MM.1S (cell line): ENCODE data around the gene AP1G2.
"Not testable (repeated sequence)": the region's sequence is repeated elsewhere in the genome, so short reads cannot be mapped to it uniquely, and the experiment has no call there.

Experiments used
- DNase-seq: peaks from one replicate; pipeline ENCODE4 v3.0.0-alpha.2; 2015
- H2AFZ ChIP-seq: fragments of 300-600 bp; sonication (generic); 2 replicates; pipeline ENCODE4 v1.6.0; 2016; ENCODE audit warnings: antibody characterized with exemption, low read length
- H3F3A ChIP-seq: fragments of 300-600 bp; sonication (generic); 2 replicates; pipeline ENCODE4 v1.6.1; 2016; ENCODE audit warnings: mild to moderate bottlenecking, antibody characterized with exemption, low read length, moderate library complexity, mixed read lengths; ENCODE audit not compliant: insufficient read depth
- H3K27ac ChIP-seq: fragments of 300-600 bp; sonication (generic); 2 replicates; pipeline ENCODE4 v1.5.1; 2016; ENCODE audit warnings: mild to moderate bottlenecking, low read length
- H3K27me3 ChIP-seq: fragments of 300-600 bp; sonication (generic); replicated peaks from 2 replicates; pipeline ENCODE4 v1.6.0; 2016; ENCODE audit warnings: low read length; ENCODE audit not compliant: insufficient read depth
- H3K36me3 ChIP-seq: fragments of 300-600 bp; sonication (generic); replicated peaks from 2 replicates; pipeline ENCODE4 v1.6.1; 2016; ENCODE audit warnings: mild to moderate bottlenecking, low read length, mixed read lengths; ENCODE audit not compliant: insufficient read depth
- H3K4me1 ChIP-seq: fragments of 300-600 bp; sonication (generic); 2 replicates; pipeline ENCODE4 v1.6.1; 2016; ENCODE audit warnings: low read length, mixed read lengths
- H3K4me2 ChIP-seq: fragments of 300-600 bp; sonication (generic); 2 replicates; pipeline ENCODE4 v1.6.0; 2016; ENCODE audit warnings: low read depth, low read length
- H3K4me3 ChIP-seq: fragments of 300-600 bp; sonication (generic); 2 replicates; pipeline ENCODE4 v1.5.1; 2016; ENCODE audit warnings: low read length, mixed read lengths
- H3K79me2 ChIP-seq: fragments of 300-600 bp; sonication (generic); 2 replicates; pipeline ENCODE4 v1.6.1; 2016; ENCODE audit warnings: mixed run types, low read length, mixed read lengths
- H3K9ac ChIP-seq: fragments of 300-600 bp; sonication (generic); 2 replicates; pipeline ENCODE4 v1.6.1; 2016; ENCODE audit warnings: low read length, mixed read lengths
- H3K9me2 ChIP-seq: fragments of 300-600 bp; sonication (generic); replicated peaks from 2 replicates; pipeline ENCODE4 v1.6.1; 2016; ENCODE audit warnings: mild to moderate bottlenecking, low read length, mixed read lengths; ENCODE audit not compliant: insufficient read depth
- H3K9me3 ChIP-seq: fragments of 300-600 bp; sonication (generic); replicated peaks from 2 replicates; pipeline ENCODE4 v1.6.1; 2016; ENCODE audit warnings: mild to moderate bottlenecking, low read length, mixed read lengths; ENCODE audit not compliant: insufficient read depth
- H4K20me1 ChIP-seq: fragments of 300-600 bp; sonication (generic); 2 replicates; pipeline ENCODE4 v1.6.1; 2016; ENCODE audit warnings: mild to moderate bottlenecking, low read length, moderate library complexity, mixed read lengths; ENCODE audit not compliant: insufficient read depth
- EZH2 ChIP-seq: fragments of 300-600 bp; sonication (generic); optimal IDR thresholded peaks from 2 replicates; pipeline ENCODE3; 2017; ENCODE audit warnings: low read depth, mild to moderate bottlenecking, antibody characterized with exemption, low read length, mixed read lengths
- EZH2phosphoT487 ChIP-seq: fragments of 300-600 bp; sonication (generic); IDR thresholded peaks from 2 replicates; pipeline ENCODE4 v1.6.1; 2018; ENCODE audit warnings: antibody characterized with exemption, low read length
- TF ChIP-seq, protein P1 (sequence below): fragments of 300-600 bp; sonication (generic); IDR thresholded peaks from 2 replicates; pipeline ENCODE4 v1.5.1; 2016; ENCODE audit warnings: antibody characterized with exemption, low read length, mixed read lengths

Gene AP1G2

DNA sequence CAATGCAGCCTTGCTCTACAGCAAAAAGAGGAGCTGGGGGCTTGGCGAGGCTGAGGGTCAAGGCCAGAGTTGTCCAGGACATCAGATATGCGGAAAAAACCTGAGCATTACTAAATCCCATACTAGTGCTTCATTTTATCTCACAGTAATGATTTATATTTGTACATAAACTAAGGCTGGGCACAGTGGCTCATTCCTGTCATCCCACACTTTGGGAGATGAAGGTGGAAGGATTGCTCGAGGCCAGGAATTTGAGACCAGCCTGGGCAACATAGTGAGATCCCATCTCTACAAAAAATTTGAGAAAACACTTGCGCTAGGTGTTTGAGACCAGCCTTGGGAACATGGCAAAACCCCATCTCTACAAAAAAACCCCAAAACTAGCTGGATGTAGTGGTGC is 22.6 kb upstream of the AP1G2 start:
- H2AFZ ChIP-seq: no peak overlapping the region
- no peaks in the 10 kb centered on the region for H4K20me1 ChIP-seq
- no peaks in the 10 kb centered on the region for H3K9me2 ChIP-seq
- H3F3A ChIP-seq: no peaks in the 10 kb centered on the region
- H3K4me3 ChIP-seq: no peak overlapping the region
- no peaks in the 10 kb centered on the region for H3K79me2 ChIP-seq
- H3K4me1 ChIP-seq: peaks cover 2% of the 10 kb centered on the region; the same call in 1 of the 2 replicates
- no peaks in the 10 kb centered on the region for H3K9me3 ChIP-seq
- DNase-seq: no peak
- no peak overlapping the region for H3K9ac ChIP-seq
- no peak overlapping the region for H3K4me2 ChIP-seq
- H3K27ac ChIP-seq: no peak overlapping the region
- no peaks in the 10 kb centered on the region for H3K36me3 ChIP-seq
- no peak for TF ChIP-seq EZH2phosphoT487
- TF ChIP-seq, protein P1, sequence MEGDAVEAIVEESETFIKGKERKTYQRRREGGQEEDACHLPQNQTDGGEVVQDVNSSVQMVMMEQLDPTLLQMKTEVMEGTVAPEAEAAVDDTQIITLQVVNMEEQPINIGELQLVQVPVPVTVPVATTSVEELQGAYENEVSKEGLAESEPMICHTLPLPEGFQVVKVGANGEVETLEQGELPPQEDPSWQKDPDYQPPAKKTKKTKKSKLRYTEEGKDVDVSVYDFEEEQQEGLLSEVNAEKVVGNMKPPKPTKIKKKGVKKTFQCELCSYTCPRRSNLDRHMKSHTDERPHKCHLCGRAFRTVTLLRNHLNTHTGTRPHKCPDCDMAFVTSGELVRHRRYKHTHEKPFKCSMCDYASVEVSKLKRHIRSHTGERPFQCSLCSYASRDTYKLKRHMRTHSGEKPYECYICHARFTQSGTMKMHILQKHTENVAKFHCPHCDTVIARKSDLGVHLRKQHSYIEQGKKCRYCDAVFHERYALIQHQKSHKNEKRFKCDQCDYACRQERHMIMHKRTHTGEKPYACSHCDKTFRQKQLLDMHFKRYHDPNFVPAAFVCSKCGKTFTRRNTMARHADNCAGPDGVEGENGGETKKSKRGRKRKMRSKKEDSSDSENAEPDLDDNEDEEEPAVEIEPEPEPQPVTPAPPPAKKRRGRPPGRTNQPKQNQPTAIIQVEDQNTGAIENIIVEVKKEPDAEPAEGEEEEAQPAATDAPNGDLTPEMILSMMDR: no peak
- H3K27me3 ChIP-seq: no peaks in the 10 kb centered on the region

DNA sequence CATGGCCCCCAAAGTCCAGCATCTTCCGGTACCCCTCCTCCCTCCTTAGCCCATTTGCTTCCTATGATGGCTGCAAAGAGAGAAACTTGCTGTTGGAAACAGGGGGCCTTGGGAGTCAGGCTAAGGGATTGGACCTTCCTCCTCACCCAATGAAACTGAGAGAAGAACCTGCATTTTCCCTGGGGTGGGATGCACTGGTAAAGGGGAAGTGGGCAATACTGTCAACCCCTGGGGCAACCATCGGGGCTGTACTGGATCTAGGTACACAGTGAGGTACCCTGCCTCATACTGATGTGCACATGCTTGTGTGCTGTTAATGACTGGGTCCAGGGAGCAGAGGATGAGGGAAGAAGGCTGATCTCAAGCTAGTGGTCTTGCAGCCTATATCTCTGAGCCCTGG is 22.0 kb upstream of the AP1G2 start:
- Histone ChIP-seq H4K20me1 (no peaks in the 10 kb centered on the region), H3K27ac (no peak overlapping the region), H2AFZ (no peak overlapping the region), H3K4me1 (peaks cover 2% of the 10 kb centered on the region; the same call in 1 of the 2 replicates), H3K9me2 (no peaks in the 10 kb centered on the region), H3K4me2 (no peak overlapping the region), H3K9me3 (no peaks in the 10 kb centered on the region), H3K4me3 (no peak overlapping the region), H3K9ac (no peak overlapping the region), H3K36me3 (no peaks in the 10 kb centered on the region), H3F3A (no peaks in the 10 kb centered on the region), H3K79me2 (no peaks in the 10 kb centered on the region), H3K27me3 (no peaks in the 10 kb centered on the region)
- no peak for DNase-seq
- TF ChIP-seq EZH2phosphoT487 (no peak), EZH2 (no peak)
- TF ChIP-seq, protein P1: no peak

DNA sequence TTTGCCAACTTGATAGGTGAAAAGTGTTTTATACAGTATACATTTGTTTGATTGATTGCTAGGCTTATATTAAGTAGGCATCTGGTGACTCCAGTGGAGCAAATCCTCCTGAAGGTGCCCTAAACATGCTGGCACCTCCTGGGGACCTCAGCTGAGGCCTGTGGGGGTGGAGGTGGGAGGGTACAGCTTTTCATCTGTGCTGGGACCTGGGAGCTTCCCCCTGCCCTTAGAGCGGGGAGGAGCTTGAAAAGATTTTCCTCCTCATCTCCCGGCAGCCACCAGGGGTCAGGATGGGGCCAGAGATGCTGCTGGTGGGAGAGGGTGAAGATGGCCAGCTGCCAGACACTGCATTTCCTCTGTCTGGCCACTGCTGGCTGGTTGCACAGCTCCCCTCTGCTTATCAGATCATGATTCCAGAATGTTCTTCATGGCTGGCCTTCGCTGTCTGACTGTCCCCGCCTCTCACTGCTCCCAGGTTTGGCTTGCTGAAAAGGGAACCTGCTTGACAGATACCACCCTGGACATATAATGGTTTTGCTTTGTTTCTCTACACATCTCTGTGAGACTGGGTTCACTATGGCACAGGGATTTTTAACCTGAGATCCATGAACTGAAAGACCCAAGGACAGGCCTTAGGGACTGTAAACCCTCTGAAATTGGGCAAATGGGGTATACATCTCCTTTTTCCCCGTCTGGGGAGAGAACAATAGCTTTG is 21.4 kb upstream of the AP1G2 start:
- DNase-seq: peak; percentile 55
- no peak overlapping the region for H3K9ac ChIP-seq
- no peaks in the 10 kb centered on the region for H3F3A ChIP-seq
- H3K79me2 ChIP-seq: no peaks in the 10 kb centered on the region
- no peaks in the 10 kb centered on the region for H3K9me3 ChIP-seq
- H3K4me3 ChIP-seq: no peak overlapping the region
- H3K36me3 ChIP-seq: no peaks in the 10 kb centered on the region
- peaks cover 2% of the 10 kb centered on the region; the same call in 1 of the 2 replicates for H3K4me1 ChIP-seq
- no peaks in the 10 kb centered on the region for H4K20me1 ChIP-seq
- H3K4me2 ChIP-seq: no peak overlapping the region
- H2AFZ ChIP-seq: no peak overlapping the region
- no peaks in the 10 kb centered on the region for H3K9me2 ChIP-seq
- TF ChIP-seq EZH2phosphoT487 (no peak), EZH2 (no peak)
- TF ChIP-seq, protein P1: peak; percentile 62
- H3K27ac ChIP-seq: no peak overlapping the region
- no peaks in the 10 kb centered on the region for H3K27me3 ChIP-seq

DNA sequence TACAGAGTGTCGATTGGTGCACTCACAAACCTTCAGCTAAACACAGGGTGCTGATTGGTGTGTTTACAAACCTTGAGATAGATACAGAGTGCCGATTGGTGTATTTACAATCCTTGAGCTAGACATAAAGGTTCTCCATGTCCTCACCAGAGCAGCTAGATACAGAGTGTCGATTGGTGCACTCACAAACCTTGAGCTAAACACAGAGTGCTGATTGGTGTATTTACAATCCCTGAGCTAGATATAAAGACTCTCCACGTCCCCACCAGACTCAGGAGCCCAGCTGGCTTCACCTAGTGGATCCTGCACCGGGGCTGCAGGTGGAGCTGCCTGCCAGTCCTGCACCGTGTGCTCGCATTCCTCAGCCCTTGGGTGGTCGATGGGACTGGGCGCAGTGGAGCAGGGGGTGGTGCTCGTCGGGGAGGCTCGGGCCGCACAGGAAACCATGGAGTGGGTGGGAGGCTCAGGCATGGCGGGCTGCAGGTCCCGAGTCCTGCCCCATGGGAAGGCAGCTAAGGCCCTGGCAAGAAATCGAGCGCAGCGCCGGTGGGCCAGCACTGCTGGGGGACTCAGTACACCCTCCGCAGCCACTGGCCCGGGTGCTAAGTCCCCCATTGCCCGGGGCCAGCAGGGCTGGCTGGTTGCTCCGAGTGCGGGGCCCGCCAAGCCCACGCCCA is 17.1 kb upstream of the AP1G2 start:
- not testable (repeated sequence) for H3K9me2 ChIP-seq, H3K27ac ChIP-seq, H3F3A ChIP-seq, H3K4me1 ChIP-seq, H4K20me1 ChIP-seq, H3K36me3 ChIP-seq, H3K4me3 ChIP-seq, H3K79me2 ChIP-seq, H3K9me3 ChIP-seq, H3K27me3 ChIP-seq, DNase-seq, H3K9ac ChIP-seq, H3K4me2 ChIP-seq, H2AFZ ChIP-seq

DNA sequence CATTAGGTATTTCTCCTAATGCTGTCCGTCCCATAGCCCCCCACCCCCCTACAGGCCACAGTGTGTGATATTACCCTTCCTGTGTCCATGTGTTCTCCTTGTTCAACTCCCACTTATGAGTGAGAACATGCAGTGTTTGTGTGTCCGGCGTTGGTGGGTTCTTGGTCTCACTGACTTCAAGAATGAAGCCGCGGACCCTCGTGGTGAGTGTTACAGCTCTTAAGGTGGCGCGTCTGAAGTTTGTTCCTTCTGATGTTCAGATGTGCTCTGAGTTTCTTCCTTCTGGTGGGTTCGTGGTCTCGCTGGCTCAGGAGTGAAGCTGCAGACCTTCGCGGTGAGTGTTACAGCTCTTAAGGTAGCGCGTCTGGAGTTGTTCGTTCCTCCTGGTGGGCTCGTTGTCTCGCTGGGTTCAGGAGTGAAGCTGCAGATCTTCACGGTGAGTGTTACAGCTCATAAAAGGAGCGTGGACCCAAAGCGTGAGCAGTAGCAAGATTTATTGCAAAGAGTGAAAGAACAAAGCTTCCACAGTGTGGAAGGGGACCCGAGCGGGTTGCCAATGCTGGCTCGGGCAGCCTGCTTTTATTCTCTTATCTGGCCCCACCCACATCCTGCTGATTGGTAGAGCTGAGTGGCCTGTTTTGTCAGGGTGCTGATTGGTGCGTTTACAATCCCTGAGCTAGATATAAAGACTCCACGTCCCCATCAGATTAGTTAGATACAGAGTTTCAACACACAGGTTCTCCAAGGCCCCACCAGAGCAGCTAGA is 16.4 kb upstream of the AP1G2 start:
- H3K9me2 ChIP-seq, H2AFZ ChIP-seq, H3K4me2 ChIP-seq, H4K20me1 ChIP-seq, H3K79me2 ChIP-seq, H3K9me3 ChIP-seq, H3K36me3 ChIP-seq, H3K27me3 ChIP-seq, H3K4me1 ChIP-seq, H3K9ac ChIP-seq, H3K27ac ChIP-seq, DNase-seq, H3F3A ChIP-seq, H3K4me3 ChIP-seq: not testable (repeated sequence)
